ENCODE measurements around the gene VPS37C. TPM values are rescaled to one million over a fixed set of nuclear protein-coding genes. Genes with fewer than 3 reads are reported as not detected.

VPS37C gene
- total and polyA plus RNA-seq, 2 of the 13 experiments (the other 11 are each of a cell fraction or from before 2014, with no cell fraction given): 7.5 to 8.8 TPM

DNA sequence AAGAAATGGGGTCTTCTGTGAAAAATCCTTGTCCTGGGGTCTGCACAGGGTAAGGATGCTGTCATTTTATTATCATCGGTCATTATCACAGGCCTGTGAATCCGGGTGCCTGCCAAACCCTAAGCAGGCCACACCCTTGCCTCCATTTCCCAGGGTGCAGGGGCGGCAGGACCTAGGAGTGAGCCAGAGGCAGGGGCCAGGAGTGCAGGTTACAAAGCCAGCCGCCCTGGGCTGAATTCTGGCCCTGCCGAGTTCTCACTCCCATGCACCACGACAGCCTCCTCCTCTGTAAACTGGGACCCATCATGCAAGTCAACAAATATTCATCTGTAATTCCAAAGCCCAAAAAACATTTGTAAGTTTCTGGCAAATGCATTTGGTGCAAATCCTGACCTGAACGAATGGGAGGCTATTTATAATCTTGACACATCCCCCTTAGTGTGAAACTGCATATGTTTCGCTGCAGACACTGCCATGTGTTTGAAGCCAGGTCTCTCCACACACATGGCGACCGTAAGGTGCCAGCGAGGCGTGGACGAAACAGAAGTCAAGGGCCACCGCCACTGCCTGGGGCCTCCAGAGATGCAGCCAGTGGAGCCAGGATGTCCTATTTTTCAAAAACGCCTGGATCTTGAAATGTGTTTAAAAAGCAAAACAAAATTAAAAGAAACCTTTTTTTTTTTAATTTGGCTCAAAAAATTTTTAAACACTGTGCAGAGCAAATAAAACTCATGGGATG lies 52.2 kb downstream of the VPS37C start:
- Histone ChIP-seq H3K27me3 (ENCODE audit: control insufficient read depth in 1 of 2, insufficient read depth in 2 of 2, low read length in 2 of 2) (peaks cover 4 to 75% of the 10 kb centered on the region in 2 experiments; a peak in 4 of 5 replicates), H3K4me2 (ENCODE audit: low read depth, low read length) (no peak overlapping the region), H3K9ac (ENCODE audit: insufficient read depth, low read depth, low read length) (no peak overlapping the region), H4K20me1 (ENCODE audit: insufficient read depth, low read length) (no peaks in the 10 kb centered on the region), H3K4me3 (replicated peaks in 1 of 3; ENCODE audit: insufficient read depth in 1 of 3, low read depth in 2 of 3, low read length in 3 of 3) (no peak overlapping the region), H3K27ac (ENCODE audit: extremely low read length, insufficient read depth, low read length) (no peak overlapping the region), H2AFZ (ENCODE audit: low read length) (no peak overlapping the region), H3K9me3 (ENCODE audit: low read length) (no peaks in the 10 kb centered on the region), H3K4me1 (ENCODE audit: insufficient read depth, low read length) (no peaks in the 10 kb centered on the region), H3K79me2 (ENCODE audit: insufficient read depth, low read length) (no peaks in the 10 kb centered on the region), H3K36me3 (replicated peaks in 1 of 2; ENCODE audit: control insufficient read depth in 1 of 2, insufficient read depth in 2 of 2, low read length in 2 of 2) (no peaks in the 10 kb centered on the region)
- 53% methylated on average over 13 of the region's 15 CpGs for WGBS (ENCODE audit: low lambda C conversion rate)
- intact Hi-C loops (cut with micrococcal nuclease; ENCODE audit: unreplicated experiment) (no loop called here), in situ Hi-C loops (cut with HindIII; ENCODE audit: extremely low pct_ligation_motif_present, low pct_unique_long_range_greater_than_20kb) (no loop called here)
- ChIA-PET CTCF (ENCODE audit: low intra/inter-chr PET ratio, low total read pairs) (no interaction called here), POLR2A (no interaction called here)
- ATAC-seq (no peak), DNase-seq (ENCODE audit: low spot score) (no peak), FAIRE-seq (no peak)
- TF ChIP-seq DZIP1 (CRISPR knock-in tag; IDR thresholded peaks at IDR 0.05) (no peak), KMT2A (CRISPR knock-in tag; IDR thresholded peaks at IDR 0.05) (no peak), SMARCC2 (IDR thresholded peaks at IDR 0.05) (no peak), TOPORS (CRISPR knock-in tag; IDR thresholded peaks at IDR 0.05) (no peak), NFIB (CRISPR knock-in tag; IDR thresholded peaks at IDR 0.05; ENCODE audit: borderline replicate concordance) (no peak), SATB2 (CRISPR knock-in tag; IDR thresholded peaks at IDR 0.05) (no peak), TBP (CRISPR knock-in tag; IDR thresholded peaks at IDR 0.05) (no peak), ARNTL (CRISPR knock-in tag; IDR thresholded peaks at IDR 0.05) (no peak), ZC3H4 (CRISPR knock-in tag; IDR thresholded peaks at IDR 0.05; ENCODE audit: borderline replicate concordance) (no peak), ZNF282 (IDR thresholded peaks at IDR 0.05; ENCODE audit: partially characterized antibody) (no peak), ZFY (CRISPR knock-in tag; IDR thresholded peaks at IDR 0.05) (no peak), PCBP2 (optimal IDR thresholded peaks at IDR 0.05; ENCODE audit: low read depth, low read length, poor library complexity, severe bottlenecking) (no peak), SMAD1 (CRISPR knock-in tag; IDR thresholded peaks at IDR 0.05; ENCODE audit: borderline replicate concordance, low read depth) (no peak), ZNF572 (CRISPR knock-in tag; IDR thresholded peaks at IDR 0.05) (no peak), MED8 (CRISPR knock-in tag; IDR thresholded peaks at IDR 0.05; ENCODE audit: insufficient replicate concordance) (no peak), ZBTB7B (CRISPR knock-in tag; IDR thresholded peaks at IDR 0.05) (no peak), ETS1 (CRISPR knock-in tag; IDR thresholded peaks at IDR 0.05) (no peak)
- TF ChIP-seq, protein P1, sequence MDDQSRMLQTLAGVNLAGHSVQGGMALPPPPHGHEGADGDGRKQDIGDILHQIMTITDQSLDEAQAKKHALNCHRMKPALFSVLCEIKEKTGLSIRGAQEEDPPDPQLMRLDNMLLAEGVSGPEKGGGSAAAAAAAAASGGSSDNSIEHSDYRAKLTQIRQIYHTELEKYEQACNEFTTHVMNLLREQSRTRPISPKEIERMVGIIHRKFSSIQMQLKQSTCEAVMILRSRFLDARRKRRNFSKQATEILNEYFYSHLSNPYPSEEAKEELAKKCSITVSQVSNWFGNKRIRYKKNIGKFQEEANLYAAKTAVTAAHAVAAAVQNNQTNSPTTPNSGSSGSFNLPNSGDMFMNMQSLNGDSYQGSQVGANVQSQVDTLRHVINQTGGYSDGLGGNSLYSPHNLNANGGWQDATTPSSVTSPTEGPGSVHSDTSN (CRISPR knock-in tag; IDR thresholded peaks at IDR 0.05; ENCODE audit: borderline replicate concordance): no peak
- BruUV-seq (replicated peaks): no TSS peak

Measured in HepG2 (cell line).